HS-5 (cell line): ENCODE data around the gene PCBP1.
"Not testable (repeated sequence)": the region's sequence is repeated elsewhere in the genome, so short reads cannot be mapped to it uniquely, and the experiment has no call there.

ENCODE experiments used
- DNase-seq: peaks from one replicate; pipeline ENCODE4 v3.0.0-alpha.2; 2012; ENCODE audit warnings: low read depth

Gene PCBP1

GRCh38 chr2:70086838-70087701 is at the start of gene PCBP1:
Gene PCBP1 (plus strand): TSS chr2:70087477. CDS start chr2:70087744, 267 bp downstream.
- peak; percentile 84 for DNase-seq

DNA sequence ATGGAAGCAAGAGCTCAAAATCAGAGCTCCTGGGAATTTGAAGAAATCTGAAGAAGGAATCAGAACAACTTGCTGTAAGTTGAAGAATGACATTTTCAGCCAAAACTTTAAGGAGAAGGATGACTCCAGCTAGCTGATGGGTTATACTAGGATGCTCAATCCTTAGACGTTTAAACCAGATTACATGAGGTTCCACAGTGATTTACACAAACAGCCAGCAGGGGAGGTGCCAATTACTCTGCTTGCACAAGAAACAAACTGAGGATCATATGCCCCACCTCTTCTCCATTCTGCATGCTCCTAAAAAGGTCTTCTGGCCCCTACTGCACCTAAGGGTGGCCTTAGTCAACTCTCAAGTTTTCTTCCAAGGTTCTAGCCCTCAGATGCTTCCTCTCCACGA is 47.9 kb upstream of the PCBP1 start:
- DNase-seq = no peak

GRCh38 chr2:70041663-70042062 is 45.6 kb upstream of the PCBP1 start:
- peak; percentile 33 for DNase-seq

- no peak for DNase-seq
These were observed 45.0 kb upstream of the PCBP1 start for GRCh38 chr2:70042246-70042645.

GRCh38 chr2:70043252-70043875 is 43.9 kb upstream of the PCBP1 start:
- no peak for DNase-seq

DNA sequence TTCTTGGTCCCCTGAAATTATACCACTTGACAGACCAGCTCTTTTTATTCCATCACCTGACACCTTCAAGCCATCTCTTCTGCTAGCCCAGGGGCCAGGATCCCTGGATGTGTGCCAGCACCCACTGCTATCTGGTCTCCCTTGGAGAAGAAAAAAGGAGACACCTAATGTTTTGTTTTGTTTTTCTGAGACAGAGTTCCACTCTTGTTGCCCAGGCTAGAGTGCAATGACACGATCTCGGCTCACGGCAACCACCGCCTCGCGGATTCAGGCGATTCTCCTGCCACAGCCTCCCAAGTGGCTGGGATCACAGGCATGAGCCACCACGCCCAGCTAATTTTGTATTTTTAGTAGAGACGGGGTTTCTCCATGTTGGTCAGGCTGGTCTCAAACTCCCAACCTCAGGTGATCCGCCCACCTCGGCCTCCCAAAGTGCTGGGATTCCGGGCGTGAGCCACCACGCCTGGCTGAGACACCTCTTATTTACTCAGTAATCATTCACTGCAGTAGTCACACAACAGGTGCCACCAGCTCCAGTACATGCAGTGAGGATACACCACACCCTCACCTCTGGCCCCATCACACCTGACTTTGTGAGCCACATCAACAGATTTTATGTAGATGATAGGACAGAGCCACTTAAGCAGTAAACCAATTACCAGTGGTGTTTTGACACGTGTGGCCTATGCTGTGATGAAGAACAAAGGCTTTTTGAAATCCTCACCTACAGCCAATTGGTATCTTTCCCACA is 42.8 kb upstream of the PCBP1 start:
- DNase-seq = no peak

GRCh38 chr2:70045405-70045804 is 41.9 kb upstream of the PCBP1 start:
- no peak for DNase-seq

DNA sequence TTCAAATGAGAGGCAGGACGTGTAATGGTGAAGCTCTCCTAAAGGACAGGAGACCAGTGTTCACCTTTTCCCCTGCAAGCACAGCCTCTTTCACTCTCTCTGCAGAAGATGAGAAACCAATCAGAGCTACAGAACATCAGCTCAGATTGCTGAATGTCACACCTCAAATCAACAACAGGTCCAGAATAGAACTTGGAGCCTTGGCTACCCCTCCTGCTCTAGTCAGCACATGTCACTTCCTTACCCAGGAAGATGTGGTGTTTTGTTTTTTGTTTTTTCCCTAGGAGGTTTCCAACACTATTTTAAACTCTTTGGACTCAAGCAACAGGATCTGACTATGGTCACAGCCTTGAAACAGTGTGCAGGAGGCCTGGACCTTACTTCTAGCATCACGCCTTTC is 41.3 kb upstream of the PCBP1 start:
- no peak for DNase-seq

GRCh38 chr2:70046534-70046933 is 40.7 kb upstream of the PCBP1 start:
- no peak for DNase-seq

GRCh38 chr2:70047451-70047850 is 39.8 kb upstream of the PCBP1 start:
- no peak for DNase-seq

DNA sequence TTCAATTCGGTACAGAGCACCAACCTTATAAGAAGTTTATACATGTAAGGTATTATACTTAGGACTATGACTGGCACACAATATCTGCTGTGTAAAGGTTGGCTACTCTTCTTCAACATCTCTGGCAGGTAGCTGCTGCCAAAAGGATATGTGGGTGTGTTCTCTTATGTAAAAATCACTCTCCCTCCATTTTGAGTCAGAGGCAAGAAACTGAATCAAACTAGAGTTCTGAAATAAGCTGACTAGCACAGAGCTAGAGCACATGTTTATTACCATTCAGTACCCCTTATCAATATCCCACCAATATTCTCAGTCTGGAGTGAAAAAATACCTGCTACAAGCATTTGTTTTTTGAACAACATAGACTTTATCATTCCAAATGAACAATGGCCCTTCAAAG is 38.0 kb upstream of the PCBP1 start:
- no peak for DNase-seq

- DNase-seq = no peak
These were observed 36.4 kb upstream of the PCBP1 start for GRCh38 chr2:70050631-70051425.

DNA sequence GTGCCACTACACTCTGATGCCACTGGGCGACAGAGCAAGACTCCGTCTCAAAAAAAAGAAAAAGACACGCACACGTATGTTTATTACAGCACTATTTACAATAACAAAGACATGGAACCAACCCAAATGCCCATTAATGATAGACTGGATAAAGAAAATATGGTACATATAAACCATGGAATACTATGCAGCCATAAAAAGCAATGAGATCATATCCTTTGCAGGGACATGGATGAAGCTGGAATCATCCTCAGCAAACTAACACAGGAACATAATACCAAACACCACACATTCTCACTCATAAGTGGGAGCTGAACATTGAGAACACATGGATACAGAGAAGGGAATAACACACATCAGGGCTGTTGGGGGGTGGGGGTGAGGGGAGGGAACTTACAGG is 32.0 kb upstream of the PCBP1 start:
- DNase-seq = not testable (repeated sequence)

GRCh38 chr2:70061317-70061716 is 26.0 kb upstream of the PCBP1 start:
- DNase-seq = no peak

GRCh38 chr2:70062270-70062669 is 25.0 kb upstream of the PCBP1 start:
- DNase-seq = no peak

DNA sequence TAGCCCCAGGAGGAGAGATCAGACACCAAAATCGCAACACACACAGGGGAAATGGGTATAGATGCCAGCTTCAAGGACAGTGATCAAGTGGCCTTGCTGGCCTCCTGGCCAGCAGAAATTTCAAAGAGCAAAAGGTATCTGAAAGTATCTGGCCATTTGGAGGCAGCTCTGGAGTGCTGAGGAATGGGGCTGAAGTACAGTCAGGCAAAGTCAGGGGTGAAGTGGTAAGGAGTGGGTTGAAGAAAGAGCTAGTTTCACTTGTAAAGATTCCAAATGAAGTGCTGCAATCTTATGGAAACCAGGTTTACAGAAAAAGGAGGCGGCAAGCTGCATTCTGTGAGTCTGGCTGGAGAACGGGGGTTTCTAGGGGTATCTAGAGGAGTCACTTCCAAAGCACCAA is 19.2 kb upstream of the PCBP1 start:
- DNase-seq = no peak

DNA sequence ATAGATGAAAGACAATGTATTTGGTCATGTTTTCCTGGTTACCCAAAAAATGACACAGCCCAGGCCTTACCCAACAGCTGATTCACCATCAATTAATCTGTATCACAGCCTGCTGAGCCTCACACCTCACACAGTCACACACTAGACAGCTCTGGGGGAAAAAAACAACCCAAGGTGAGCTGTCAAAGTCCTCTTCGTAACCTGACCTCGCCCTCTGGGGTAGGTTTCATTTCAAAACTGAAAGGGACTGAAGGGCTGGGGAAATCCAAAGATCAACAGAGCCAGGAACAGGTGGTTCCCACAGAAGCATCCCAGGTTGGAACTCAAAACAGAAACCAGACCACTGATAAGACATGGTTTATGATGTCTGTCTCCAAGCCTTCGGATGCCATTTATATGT is 18.2 kb upstream of the PCBP1 start:
- DNase-seq = no peak

DNA sequence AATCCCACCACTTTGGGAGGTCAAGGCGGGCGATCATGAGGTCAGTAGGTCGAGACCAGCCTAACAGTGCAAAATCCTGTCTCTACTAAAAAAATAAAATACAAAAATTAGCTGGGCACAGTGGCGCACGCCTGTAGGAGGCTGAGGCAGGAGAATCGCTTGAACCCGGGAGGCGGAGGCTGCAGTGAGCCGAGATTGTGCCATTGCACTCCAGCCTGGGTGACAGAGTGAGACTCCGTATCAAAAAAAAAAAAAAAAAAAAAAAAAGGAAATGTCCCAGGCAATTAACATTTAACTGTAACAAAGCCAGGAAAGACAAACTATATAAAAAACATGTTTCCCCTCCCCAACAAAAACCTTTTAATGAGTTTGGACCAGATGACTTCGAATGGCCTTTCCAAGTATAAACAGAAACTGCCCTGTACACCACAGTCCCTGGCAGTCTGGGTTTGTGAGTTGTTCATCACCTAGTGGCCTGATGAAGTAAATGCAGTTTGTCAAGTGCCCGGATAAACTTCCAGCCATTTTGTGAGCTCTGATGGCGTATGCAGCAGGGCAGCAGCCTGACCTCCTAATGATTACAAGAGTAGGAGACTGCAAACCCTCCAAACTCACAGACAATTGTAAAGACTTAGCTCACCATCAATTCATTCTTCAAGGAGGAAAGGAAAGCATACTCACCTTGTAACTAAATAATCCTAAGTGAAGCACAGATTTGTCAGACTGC is 16.6 kb upstream of the PCBP1 start:
- peak; percentile 58 for DNase-seq

GRCh38 chr2:70073493-70073892 is 13.8 kb upstream of the PCBP1 start:
- no peak for DNase-seq

GRCh38 chr2:70078384-70078783 is 8.9 kb upstream of the PCBP1 start:
- no peak for DNase-seq

- no peak for DNase-seq
These were observed 6.6 kb upstream of the PCBP1 start for GRCh38 chr2:70080610-70081200.
